Left cardiac atrium (tissue), 4 donors: ENCODE data around the gene CUEDC1. TPM values are rescaled to one million over a fixed set of nuclear protein-coding genes. Genes with fewer than 3 reads are reported as not detected.
"Not testable (repeated sequence)": the region's sequence is repeated elsewhere in the genome, so short reads cannot be mapped to it uniquely, and the experiment has no call there.

ENCODE experiments used
- ATAC-seq, 2 donors: fragments of 200-7000 bp; cut with Tn5 transposase; one replicate each; pipeline ENCODE4 v1.9.1; 2020; ENCODE audit warnings: mild to moderate bottlenecking in 2 of 2, moderate library complexity in 2 of 2
- DNase-seq: peaks from one replicate; pipeline ENCODE4 v3.0.0-alpha.2; 2020
- intact Hi-C, 2 donors: fragments of 100-400 bp; cut with DNase I; formaldehyde crosslinking; loops; one replicate each; pipeline versions ENCODE4 v1.14.1 to v1.15.1; 2022 to 2023
- total RNA-seq, 2 donors: library from RNA; stranded (reverse); fragmentation: NEBNext Ultra II Directional; extraction: Animal tissue kit (Norgen Biotek cat#: 25700); gene quantifications; one replicate each; pipeline ENCODE4 v1.2.1, GENCODE V29; 2021
- donor health status: DM: no; HTN: yes; CAD: no.
- donor health status: DM: no; HTN: yes; CAD: no; lungs with severe emphysema.
- donor health status: DM: yes; HTN: yes; CAD: no.
- donor health status: Dilated cardiomyopathy.

The CUEDC1 gene
- total RNA-seq, 2 donors from 2014 or later = 38.3 to 45.5 TPM

GRCh38 chr17:57859601-57860413 is 95.4 kb downstream of the CUEDC1 start:
- intact Hi-C loops = loop anchor here (2.0 to 5.0 kb wide), 3 partner anchors 135 to 252 kb away; no protein-coding TSS in a partner anchor
- DNase-seq (no peak), ATAC-seq (no peak)

DNA sequence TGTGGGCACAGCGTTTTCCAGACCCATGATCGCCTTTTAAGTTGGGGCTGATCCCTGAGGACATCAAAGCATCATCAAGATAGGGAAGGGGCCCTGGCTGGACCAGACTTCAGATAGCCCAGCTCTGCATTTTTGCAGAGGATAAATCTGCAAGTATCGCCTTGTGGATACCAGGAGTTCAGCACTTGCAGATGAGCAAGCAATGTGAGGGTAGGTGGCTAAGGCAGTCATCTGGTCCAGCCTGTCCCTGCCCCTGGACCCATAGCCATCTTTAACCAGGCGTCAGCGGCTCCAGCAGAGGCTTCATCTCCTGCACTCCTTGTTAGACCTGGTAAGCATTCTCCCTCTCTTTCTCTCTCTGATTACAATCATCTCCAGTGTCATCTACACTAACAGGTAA is 96.4 kb downstream of the CUEDC1 start:
- DNase-seq (no peak), ATAC-seq (no peak)
- intact Hi-C loops = loop anchor here (2.0 to 5.0 kb wide), 3 partner anchors 136 to 253 kb away; no protein-coding TSS in a partner anchor

- ATAC-seq (no peak), DNase-seq (no peak)
- intact Hi-C loops = loop anchor here (5.0 kb wide), 2 partner anchors 140 to 255 kb away; no protein-coding TSS in a partner anchor
Measured at GRCh38 chr17:57856792-57857620, 98.2 kb downstream of the CUEDC1 start.

- ATAC-seq = no peak
- no peak for DNase-seq
- intact Hi-C loops = loop anchor here (5.0 kb wide), 2 partner anchors 142 to 257 kb away; no protein-coding TSS in a partner anchor
Measured at GRCh38 chr17:57855391-57856035, 99.7 kb downstream of the CUEDC1 start.

GRCh38 chr17:57853695-57854094 is 101.5 kb downstream of the CUEDC1 start:
- ATAC-seq (no peak), DNase-seq (peak; percentile 36)
- intact Hi-C loops = loop anchor here in 1 of 2 donors (5.0 kb wide), 1 partner anchor 39 kb away; no protein-coding TSS in a partner anchor

DNA sequence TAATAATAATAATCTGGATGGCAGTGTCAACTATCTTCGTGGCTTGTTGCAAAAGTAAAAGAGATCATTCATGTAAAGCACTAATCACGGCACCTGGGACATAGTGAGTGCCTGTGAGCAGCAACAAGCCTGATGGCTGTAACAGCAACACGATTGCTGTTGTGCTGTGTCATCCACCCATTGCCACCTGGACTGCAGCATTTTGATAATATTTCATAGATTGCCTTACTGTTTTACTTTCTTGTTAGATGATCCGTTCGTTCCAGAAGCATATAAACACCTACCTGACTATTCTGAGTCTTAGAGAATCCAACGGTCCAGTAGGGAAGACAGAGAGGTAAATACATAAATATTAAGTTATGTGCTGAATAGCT is 102.3 kb downstream of the CUEDC1 start:
- ATAC-seq = no peak
- intact Hi-C loops = loop anchor here in 1 of 2 donors (5.0 kb wide), 1 partner anchor 39 kb away; no protein-coding TSS in a partner anchor

DNA sequence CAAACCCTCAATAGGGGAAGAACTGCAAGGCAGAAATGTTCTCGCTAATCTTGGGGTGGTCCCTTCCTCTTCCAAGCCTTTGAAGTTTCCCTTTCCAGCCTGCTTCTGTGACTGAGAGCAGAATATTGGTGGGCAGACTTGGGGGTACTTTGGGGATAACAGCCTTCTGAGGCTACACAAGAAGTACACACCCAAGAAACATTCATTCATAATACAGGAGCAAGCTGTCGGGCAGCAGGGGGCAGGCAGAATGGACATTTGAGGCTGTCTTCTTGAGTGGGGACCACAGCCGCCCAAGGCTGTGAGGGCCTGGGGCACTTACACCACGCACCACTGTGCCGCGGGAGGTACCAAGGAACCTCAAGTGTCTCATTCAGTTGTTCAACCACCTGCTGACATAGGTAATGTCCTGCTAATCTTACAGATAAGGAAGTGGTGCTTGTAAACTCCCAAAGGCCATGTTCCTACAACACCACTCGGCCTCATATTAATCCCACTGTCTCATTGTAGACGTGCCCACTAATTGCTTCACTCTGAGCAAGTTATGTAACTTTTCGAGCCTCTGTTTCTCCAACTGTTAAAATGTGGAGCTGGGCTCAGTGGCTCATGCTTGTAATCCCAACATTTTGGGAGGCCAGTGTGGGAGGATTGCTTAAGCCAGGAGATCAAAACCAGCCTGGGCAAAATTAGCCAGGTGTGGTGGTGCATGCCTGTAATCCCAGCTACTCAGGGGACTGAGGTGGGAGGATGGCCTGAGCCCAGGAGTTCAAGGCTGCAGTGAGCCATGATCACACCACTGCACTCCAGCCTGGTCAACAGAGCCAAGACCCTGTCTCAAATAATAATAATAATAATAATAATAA is 102.9 kb downstream of the CUEDC1 start:
- DNase-seq (no peak), ATAC-seq (no peak)
- intact Hi-C loops = loop anchor here in 1 of 2 donors (5.0 kb wide), 1 partner anchor 40 kb away; no protein-coding TSS in a partner anchor

More for the DNA sequence above, 102.3 kb downstream of the CUEDC1 start:
- DNase-seq = no peak

DNA sequence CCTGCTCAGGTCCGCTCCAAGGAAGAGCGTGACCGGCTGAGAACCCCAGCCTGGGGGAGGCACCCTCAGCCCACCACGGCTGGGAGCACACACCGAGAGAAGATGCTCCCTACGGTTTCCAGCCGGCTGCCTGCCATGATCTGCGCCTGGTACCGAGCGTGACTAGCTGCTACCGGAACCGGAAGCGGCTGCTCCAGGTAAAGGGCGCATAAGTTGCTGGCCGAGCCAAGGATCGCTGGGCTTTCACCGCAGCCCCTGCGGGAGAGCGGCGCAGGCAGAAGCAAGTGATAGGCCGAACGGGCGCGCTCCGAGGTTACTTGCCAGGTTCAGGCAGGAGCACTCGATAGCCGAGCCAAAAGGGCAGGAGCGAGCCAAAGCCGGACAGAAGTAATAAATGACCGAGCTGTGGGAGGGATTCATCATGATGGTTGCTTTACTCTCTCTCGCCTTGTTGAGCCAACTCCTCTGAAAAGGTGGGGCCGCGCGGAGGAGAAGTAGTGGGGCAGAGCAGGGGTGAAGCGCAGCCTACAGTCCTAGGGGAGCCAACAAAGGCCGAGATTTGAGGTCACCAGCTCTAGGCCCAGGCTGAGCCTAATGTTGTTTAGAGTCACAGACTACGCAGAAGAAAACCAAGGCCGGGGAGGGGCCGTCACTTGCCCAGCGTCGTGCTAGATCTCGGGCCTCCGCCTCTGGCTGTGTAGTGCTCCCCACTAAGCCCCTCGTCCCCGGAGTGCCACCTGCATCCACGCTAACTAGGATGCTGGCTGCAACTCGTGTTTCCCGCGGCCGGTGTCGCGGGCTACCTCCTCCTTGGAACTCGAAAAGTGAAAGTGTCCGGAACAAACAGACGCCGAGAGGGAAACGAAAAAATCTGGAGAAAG is 105.1 kb downstream of the CUEDC1 start, which contains the start of gene MRPS23:
Gene MRPS23 (minus strand): TSS at position 171 of the 881 bp plus-strand sequence. CDS start 34 bp downstream, at position 137.
- ATAC-seq (peak; percentile 91 to 92), DNase-seq (peak; percentile 99)
- intact Hi-C loops = loop anchor here in 1 of 2 donors (5.0 kb wide), 1 partner anchor 42 kb away; no protein-coding TSS in a partner anchor

DNA sequence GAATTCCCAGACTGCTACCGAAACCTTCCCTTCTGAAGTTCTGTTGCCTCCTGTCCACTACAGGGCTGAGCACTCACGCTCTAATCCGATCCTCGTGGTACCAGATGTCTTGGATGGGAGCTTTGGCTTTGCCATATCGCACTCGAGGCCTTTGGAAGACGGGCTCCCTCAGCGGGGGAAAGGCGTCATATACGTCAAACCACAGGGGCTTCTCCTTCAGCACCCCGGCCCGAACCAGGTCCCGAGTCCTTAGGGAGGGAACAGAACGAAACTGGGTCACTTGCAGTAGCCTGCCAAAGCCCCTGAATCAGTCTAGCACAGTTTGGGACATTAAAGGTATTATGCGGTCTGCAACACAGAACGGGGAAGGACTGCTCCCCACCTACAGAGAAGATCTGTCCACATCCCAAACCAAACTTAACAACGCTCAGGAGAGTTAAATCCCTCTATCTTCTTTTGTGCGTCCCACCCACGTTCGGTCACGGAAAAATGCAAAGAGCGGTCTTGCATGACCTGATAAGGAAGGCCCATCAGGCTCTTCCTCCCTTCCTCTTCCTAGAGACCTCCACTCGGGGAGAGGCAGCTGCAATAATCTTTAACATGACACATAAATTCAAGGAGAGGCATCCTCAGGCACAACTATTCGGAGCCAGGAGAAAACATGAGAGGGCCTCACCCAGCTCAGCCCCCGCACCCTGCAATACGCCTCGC is 105.9 kb downstream of the CUEDC1 start:
- DNase-seq (no peak), ATAC-seq (no peak)
- intact Hi-C loops = no loop called here

GRCh38 chr17:57846056-57846945 is 108.9 kb downstream of the CUEDC1 start:
- ATAC-seq, intact Hi-C loops, DNase-seq: not testable (repeated sequence)

DNA sequence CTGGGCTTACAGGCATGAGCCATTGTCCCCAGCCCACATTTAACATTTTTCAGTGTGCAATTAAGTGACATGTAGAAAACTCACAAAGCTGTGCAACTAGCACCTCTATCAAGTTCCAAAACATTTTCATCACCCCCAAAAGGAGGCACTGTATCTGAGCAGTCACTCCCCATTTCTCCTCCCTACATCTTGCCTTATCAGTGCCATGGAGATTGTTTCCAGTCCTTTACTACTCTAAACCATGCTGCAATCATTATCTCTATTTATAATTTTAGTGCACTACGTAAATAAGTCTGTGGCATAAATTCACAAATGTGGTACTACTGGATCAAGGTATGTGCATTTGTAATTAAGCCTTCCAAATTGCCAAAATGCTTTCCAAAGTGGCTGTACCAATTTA is 112.9 kb downstream of the CUEDC1 start:
- ATAC-seq = no peak
- DNase-seq = no peak
- intact Hi-C loops = no loop called here

DNA sequence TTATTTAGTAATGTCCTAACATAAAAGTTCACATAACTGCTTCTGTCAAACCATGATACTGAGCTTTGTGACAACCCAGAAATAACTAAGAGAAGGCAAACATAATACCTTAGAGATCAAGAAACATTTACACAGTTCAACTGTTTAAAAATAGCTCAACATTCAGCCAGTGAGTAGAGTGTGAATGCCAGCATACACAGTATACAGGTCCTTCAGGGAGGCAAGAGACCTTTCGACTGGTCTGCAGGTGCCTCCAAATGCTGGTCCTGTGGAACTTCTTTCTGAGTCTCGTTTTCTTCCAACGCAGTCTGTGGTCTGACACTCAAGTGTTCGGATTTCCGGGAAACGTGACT is 115.7 kb downstream of the CUEDC1 start:
- intact Hi-C loops = no loop called here

GRCh38 chr17:57838857-57839570 is 116.2 kb downstream of the CUEDC1 start:
- ATAC-seq (no peak), DNase-seq (no peak)
- intact Hi-C loops = no loop called here

More for the DNA sequence above, 115.7 kb downstream of the CUEDC1 start:
- ATAC-seq = peak; percentile 47 to 55
- DNase-seq = no peak

GRCh38 chr17:57838453-57838852 is 116.8 kb downstream of the CUEDC1 start:
- DNase-seq = no peak
- intact Hi-C loops = no loop called here
- no peak for ATAC-seq

DNA sequence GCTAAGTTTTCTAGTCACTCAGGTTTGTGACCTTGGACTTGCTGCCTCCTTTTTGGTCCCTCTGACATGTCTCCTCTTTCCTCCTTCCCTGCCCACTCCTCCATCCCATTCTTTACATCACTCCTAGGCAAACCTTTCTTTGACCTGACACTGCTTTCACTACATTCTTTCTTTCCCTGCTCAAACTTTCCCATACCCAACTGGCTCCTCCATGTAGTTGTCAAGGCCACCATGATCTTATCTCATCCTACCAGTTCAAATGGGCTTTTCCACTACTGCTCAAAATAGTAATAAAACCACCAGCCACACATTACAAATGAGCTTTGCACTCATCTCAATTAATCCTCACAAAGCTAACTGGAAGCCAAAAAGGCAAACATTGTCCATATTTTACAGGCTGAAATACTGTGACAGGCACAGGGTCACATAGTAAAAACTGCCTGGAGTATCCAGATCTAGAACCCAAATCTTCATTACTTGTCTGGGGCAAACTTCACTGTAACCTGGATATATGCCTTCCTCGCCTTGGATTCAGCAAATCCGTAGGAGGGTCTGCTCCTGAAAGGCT is 119.8 kb downstream of the CUEDC1 start:
- ATAC-seq (no peak), DNase-seq (no peak)
- intact Hi-C loops = no loop called here
